OCI-LY7 (cell line): ENCODE data around the gene RELCH. TPM values are rescaled to one million over a fixed set of nuclear protein-coding genes. Genes with fewer than 3 reads are reported as not detected.

ENCODE experiments used
- BruUV-seq: library from RNA; stranded (reverse); fragments of 400-500 nt; replicated peaks from 2 replicates; lab custom pipeline; 2021; lab: Mats Ljungman, UMichigan
- CTCF ChIA-PET: fragments of 300-600 bp; sonication (Branson Sonifier 250); formaldehyde crosslinking; loops from one replicate; lab custom pipeline; 2022; ENCODE audit warnings: antibody characterized with exemption; ENCODE audit not compliant: unreplicated experiment; lab: Charles Lee
- POLR2A ChIA-PET: fragments of 300-600 bp; sonication (Branson Sonifier 250); formaldehyde crosslinking; loops from one replicate; lab custom pipeline; 2022; ENCODE audit warnings: antibody characterized with exemption; lab: Charles Lee
- DNase-seq: peaks from one replicate; pipeline ENCODE4 v3.0.0-alpha.2; 2015; ENCODE audit warnings: low spot score
- H2AFZ ChIP-seq: fragments of 200-600 bp; sonication (generic), shearing (Covaris generic); 2 replicates; pipeline ENCODE4 v1.6.1; 2014; ENCODE audit warnings: mild to moderate bottlenecking, antibody characterized with exemption, low read length, moderate library complexity
- H3K27ac ChIP-seq: fragments of 200-600 bp; sonication (generic); 2 replicates; pipeline ENCODE4 v1.5.1; 2014; ENCODE audit warnings: mixed run types, low read depth, mild to moderate bottlenecking, moderate library complexity, low read length, inconsistent platforms; ENCODE audit not compliant: poor library complexity, severe bottlenecking
- H3K36me3 ChIP-seq: fragments of 200-600 bp; sonication (generic); 2 replicates; pipeline ENCODE4 v1.6.1; 2014; ENCODE audit warnings: mild to moderate bottlenecking, antibody characterized with exemption, low read length, moderate library complexity, mixed read lengths; ENCODE audit not compliant: insufficient read depth
- H3K4me1 ChIP-seq: fragments of 200-600 bp; sonication (generic); 2 replicates; pipeline ENCODE4 v1.5.1; 2014; ENCODE audit warnings: mild to moderate bottlenecking, low read length; ENCODE audit not compliant: insufficient read depth, poor library complexity, severe bottlenecking
- H3K4me2 ChIP-seq: fragments of 200-600 bp; sonication (generic); 2 replicates; pipeline ENCODE4 v1.6.1; 2014; ENCODE audit warnings: mild to moderate bottlenecking, low read length
- H3K4me3 ChIP-seq: fragments of 200-600 bp; sonication (generic); 2 replicates; pipeline ENCODE4 v1.5.1; 2014; ENCODE audit warnings: mild to moderate bottlenecking, low read depth, low read length; ENCODE audit not compliant: poor library complexity, severe bottlenecking
- H3K79me2 ChIP-seq: fragments of 200-600 bp; sonication (generic); 2 replicates; pipeline ENCODE4 v1.6.1; 2016; ENCODE audit warnings: low read depth, mild to moderate bottlenecking, low read length, moderate library complexity, mixed read lengths; ENCODE audit not compliant: insufficient read depth
- H3K9me2 ChIP-seq: fragments of 200-600 bp; sonication (generic); 2 replicates; pipeline ENCODE4 v1.6.1; 2016; ENCODE audit warnings: mild to moderate bottlenecking, low read length, mixed read lengths; ENCODE audit not compliant: insufficient read depth
- H3K9me3 ChIP-seq: fragments of 200-600 bp; sonication (generic); 2 replicates; pipeline ENCODE4 v1.6.1; 2014; ENCODE audit warnings: mild to moderate bottlenecking, mixed run types, low read length, mixed read lengths
- H4K20me1 ChIP-seq: fragments of 200-600 bp; sonication (generic); 2 replicates; pipeline ENCODE4 v1.6.1; 2014; ENCODE audit warnings: mild to moderate bottlenecking, antibody characterized with exemption, low read length, moderate library complexity, mixed read lengths; ENCODE audit not compliant: insufficient read depth
- EZH2phosphoT487 ChIP-seq: fragments of 200-600 bp; sonication (generic); IDR thresholded peaks from 2 replicates; pipeline ENCODE4 v1.6.1; 2018; ENCODE audit warnings: low read depth, borderline replicate concordance, mild to moderate bottlenecking, mixed run types, antibody characterized with exemption, low read length, moderate library complexity, mixed read lengths
- intact Hi-C: fragments of 100-400 bp; cut with micrococcal nuclease; formaldehyde crosslinking; loops from one replicate; pipeline ENCODE4 v1.10.0; 2022; ENCODE audit not compliant: unreplicated experiment
- total RNA-seq, 2 experiments: library from RNA; depleted of rRNA in 1 of 2; stranded (reverse); fragments of >200 nt in 1 of 2; shearing (Covaris generic) in 1 of 2; gene quantifications; 2 replicates each; pipeline ENCODE4 v1.2.3, GENCODE V29; 2014 to 2022
- TF ChIP-seq, protein P1 (sequence below): fragments of 200-600 bp; sonication (generic); conservative IDR thresholded peaks from 2 replicates; pipeline ENCODE4 v1.5.1; 2014; ENCODE audit warnings: mild to moderate bottlenecking, antibody characterized with exemption, low read length, moderate library complexity, mixed read lengths

RELCH gene
- total RNA-seq, 2 experiments from 2014 or later, result 21.2 to 23.1 TPM

DNA sequence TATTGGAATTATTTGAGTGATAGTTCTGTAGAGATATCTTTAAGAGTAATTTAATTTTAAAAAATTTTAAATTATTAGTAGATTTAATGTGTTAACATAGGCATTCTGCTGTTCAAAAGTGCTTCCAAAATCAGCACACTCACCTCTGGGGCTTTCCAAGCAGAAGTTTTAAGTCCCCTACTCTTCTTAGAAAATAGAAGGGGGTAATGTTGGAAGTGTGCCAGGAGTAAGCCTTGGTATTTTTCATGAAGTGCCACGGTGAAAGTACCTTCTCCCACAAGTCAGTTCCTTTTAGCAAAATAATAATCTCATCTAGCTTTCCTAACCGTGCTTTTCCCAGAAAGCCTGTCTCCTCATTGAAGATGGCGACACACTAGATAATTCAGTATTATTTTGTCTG lies 134.1 kb downstream of the RELCH start:
- no peak for DNase-seq
- no peaks in the 10 kb centered on the region for H3K36me3 ChIP-seq
- no peak overlapping the region for H3K4me2 ChIP-seq
- peaks cover 3% of the 10 kb centered on the region for H3K4me1 ChIP-seq
- H3K4me3 ChIP-seq, result no peak overlapping the region
- H2AFZ ChIP-seq, result no peak overlapping the region
- no peaks in the 10 kb centered on the region for H3K79me2 ChIP-seq
- POLR2A ChIA-PET, result no interaction called here
- TF ChIP-seq EZH2phosphoT487, result no peak
- TF ChIP-seq, protein P1, sequence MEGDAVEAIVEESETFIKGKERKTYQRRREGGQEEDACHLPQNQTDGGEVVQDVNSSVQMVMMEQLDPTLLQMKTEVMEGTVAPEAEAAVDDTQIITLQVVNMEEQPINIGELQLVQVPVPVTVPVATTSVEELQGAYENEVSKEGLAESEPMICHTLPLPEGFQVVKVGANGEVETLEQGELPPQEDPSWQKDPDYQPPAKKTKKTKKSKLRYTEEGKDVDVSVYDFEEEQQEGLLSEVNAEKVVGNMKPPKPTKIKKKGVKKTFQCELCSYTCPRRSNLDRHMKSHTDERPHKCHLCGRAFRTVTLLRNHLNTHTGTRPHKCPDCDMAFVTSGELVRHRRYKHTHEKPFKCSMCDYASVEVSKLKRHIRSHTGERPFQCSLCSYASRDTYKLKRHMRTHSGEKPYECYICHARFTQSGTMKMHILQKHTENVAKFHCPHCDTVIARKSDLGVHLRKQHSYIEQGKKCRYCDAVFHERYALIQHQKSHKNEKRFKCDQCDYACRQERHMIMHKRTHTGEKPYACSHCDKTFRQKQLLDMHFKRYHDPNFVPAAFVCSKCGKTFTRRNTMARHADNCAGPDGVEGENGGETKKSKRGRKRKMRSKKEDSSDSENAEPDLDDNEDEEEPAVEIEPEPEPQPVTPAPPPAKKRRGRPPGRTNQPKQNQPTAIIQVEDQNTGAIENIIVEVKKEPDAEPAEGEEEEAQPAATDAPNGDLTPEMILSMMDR, result no peak
- no TSS peak for BruUV-seq
- no peaks in the 10 kb centered on the region for H4K20me1 ChIP-seq
- H3K9me3 ChIP-seq, result no peaks in the 10 kb centered on the region
- CTCF ChIA-PET, result no interaction called here
- intact Hi-C loops, result no loop called here
- no peak overlapping the region for H3K27ac ChIP-seq
- H3K9me2 ChIP-seq, result no peaks in the 10 kb centered on the region

DNA sequence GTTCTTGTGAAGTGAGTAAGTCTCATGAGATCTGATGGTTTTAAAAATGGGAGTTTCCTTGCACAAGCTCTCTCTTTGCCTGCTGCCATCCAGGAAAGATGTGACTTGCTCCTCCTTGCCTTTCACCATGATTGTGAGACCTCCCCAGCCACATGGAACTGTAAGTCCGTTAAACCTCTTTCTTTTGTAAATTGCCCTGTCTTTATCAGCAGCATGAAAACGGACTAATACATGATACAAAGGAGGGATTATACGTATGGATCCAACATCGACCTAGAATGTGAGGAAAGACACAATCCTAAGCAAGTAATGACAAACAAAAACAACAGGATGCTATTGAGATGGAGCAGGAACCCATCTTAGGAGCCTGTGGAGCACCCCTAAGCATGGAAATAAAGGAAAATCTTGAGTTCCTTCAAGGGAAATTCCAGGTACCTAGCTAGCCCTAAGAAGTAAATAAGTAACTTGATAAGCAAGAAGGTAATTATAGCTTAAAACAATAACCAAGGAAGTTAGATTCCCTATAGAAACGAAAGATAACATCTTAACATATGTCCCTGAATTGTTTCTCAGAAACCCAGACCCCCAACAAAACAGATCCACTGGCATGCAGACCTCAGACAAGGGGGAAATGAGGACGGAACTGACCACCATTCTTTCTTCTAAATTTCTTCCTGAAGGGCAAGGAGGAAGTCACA lies 136.6 kb downstream of the RELCH start:
- no peak overlapping the region for H2AFZ ChIP-seq
- ChIA-PET CTCF (no interaction called here), POLR2A (no interaction called here)
- H3K4me3 ChIP-seq, result no peak overlapping the region
- H3K79me2 ChIP-seq, result no peaks in the 10 kb centered on the region
- H3K27ac ChIP-seq, result no peak overlapping the region
- peaks cover 3% of the 10 kb centered on the region for H3K4me1 ChIP-seq
- no peak for DNase-seq
- no peaks in the 10 kb centered on the region for H3K36me3 ChIP-seq
- H4K20me1 ChIP-seq, result no peaks in the 10 kb centered on the region
- intact Hi-C loops, result no loop called here
- BruUV-seq, result no TSS peak
- TF ChIP-seq, protein P1, result no peak
- TF ChIP-seq EZH2phosphoT487, result no peak
- no peaks in the 10 kb centered on the region for H3K9me3 ChIP-seq
- no peaks in the 10 kb centered on the region for H3K9me2 ChIP-seq
- H3K4me2 ChIP-seq, result no peak overlapping the region

DNA sequence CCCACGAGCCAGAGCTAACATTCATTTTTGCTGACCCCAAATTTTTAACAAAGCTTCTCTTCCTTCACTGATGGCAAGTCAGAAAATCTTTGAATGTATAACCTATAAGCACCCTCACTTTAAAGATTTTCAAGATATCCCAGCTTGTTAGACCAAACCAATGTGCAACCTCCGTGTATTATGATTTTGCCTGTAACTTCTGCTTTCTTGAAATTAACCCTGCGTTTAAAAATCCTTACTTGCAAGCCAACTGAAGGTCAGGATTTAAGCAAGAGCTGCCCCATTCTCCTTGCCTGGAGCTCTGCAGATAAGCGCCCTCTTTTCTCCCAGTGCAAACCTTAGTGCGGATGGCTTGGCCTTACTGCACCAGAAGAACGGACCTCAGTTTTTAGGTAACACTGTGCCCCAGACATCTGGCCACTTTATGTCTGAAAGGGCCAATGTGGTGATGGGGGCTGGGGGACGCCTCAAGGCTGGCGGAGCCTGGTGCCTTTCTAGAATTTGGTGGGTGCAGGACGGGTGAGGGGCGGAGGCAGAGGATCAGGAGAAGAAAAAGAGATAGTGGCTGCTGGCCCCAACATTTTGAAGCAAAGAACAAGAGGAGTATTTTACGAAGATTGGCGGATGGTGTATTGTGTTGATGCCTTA lies 137.2 kb downstream of the RELCH start:
- Histone ChIP-seq H3K36me3 (no peaks in the 10 kb centered on the region), H3K9me2 (no peaks in the 10 kb centered on the region), H3K4me1 (peaks cover 3% of the 10 kb centered on the region), H3K4me2 (no peak overlapping the region), H3K4me3 (no peak overlapping the region), H2AFZ (no peak overlapping the region), H4K20me1 (no peaks in the 10 kb centered on the region), H3K79me2 (no peaks in the 10 kb centered on the region), H3K9me3 (no peaks in the 10 kb centered on the region), H3K27ac (no peak overlapping the region)
- CTCF ChIA-PET, result no interaction called here
- intact Hi-C loops, result no loop called here
- BruUV-seq, result no TSS peak
- TF ChIP-seq EZH2phosphoT487, result no peak
- TF ChIP-seq, protein P1, result no peak
- POLR2A ChIA-PET, result no interaction called here
- DNase-seq, result no peak
